MCF 10A (cell line): ENCODE data around the gene ZKSCAN2. TPM values are rescaled to one million over a fixed set of nuclear protein-coding genes. Genes with fewer than 3 reads are reported as not detected.

Source experiments
- BruUV-seq: library from RNA; stranded (reverse); fragments of 400-500 nt; replicated peaks from 2 replicates; lab custom pipeline; 2021; lab: Mats Ljungman, UMichigan
- CTCF ChIA-PET: fragments of 300-600 bp; sonication (Branson Sonifier 250); formaldehyde crosslinking; extraction: SDS; loops from one replicate; lab custom pipeline; 2021; ENCODE audit warnings: antibody characterized with exemption, inconsistent platforms; lab: Yijun Ruan, JAX
- POLR2A ChIA-PET: fragments of 300-600, 350-650 bp; sonication (Branson Sonifier 250); formaldehyde crosslinking; extraction: SDS; loops from one replicate; lab custom pipeline; 2020; ENCODE audit warnings: antibody characterized with exemption, inconsistent platforms; lab: Yijun Ruan, JAX
- DNase-seq: peaks from one replicate; pipeline ENCODE4 v3.0.0-alpha.2; 2018; ENCODE audit not compliant: unreplicated experiment
- H3K27ac Mint-ChIP-seq: one replicate; pipeline ENCODE4 v1.8.0; 2022; ENCODE audit warnings: mild to moderate bottlenecking, low read depth, mixed read lengths; ENCODE audit not compliant: unreplicated experiment
- H3K27me3 Mint-ChIP-seq: one replicate; pipeline ENCODE4 v1.8.0; 2022; ENCODE audit warnings: mixed read lengths; ENCODE audit not compliant: insufficient read depth, unreplicated experiment
- H3K36me3 Mint-ChIP-seq: one replicate; pipeline ENCODE4 v1.8.0; 2022; ENCODE audit warnings: mild to moderate bottlenecking, moderate library complexity, mixed read lengths; ENCODE audit not compliant: insufficient read depth, unreplicated experiment
- H3K4me1 Mint-ChIP-seq: one replicate; pipeline ENCODE4 v1.8.0; 2022; ENCODE audit warnings: mixed read lengths; ENCODE audit not compliant: insufficient read depth, unreplicated experiment
- H3K4me3 Mint-ChIP-seq: one replicate; pipeline ENCODE4 v1.8.0; 2022; ENCODE audit warnings: mild to moderate bottlenecking, moderate library complexity, mixed read lengths; ENCODE audit not compliant: unreplicated experiment
- H3K9me3 Mint-ChIP-seq: one replicate; pipeline ENCODE4 v1.8.0; 2022; ENCODE audit warnings: mixed read lengths; ENCODE audit not compliant: unreplicated experiment
- intact Hi-C: fragments of 100-400 bp; cut with micrococcal nuclease; formaldehyde crosslinking; loops from 2 replicates; pipeline ENCODE4 v1.14.1; 2022
- total RNA-seq: library from RNA; stranded (reverse); gene quantifications from 2 replicates; pipeline ENCODE4 v1.2.3, GENCODE V29; 2022
- TF ChIP-seq, protein P1 (sequence below): fragments of 200-600 bp; IDR thresholded peaks from one replicate; pipeline ENCODE4 v1.8.0; 2022; ENCODE audit warnings: antibody characterized with exemption, mild to moderate bottlenecking; ENCODE audit not compliant: unreplicated experiment

ZKSCAN2 gene
- total RNA-seq, 1 experiment from 2014 or later: 7.8 TPM

DNA sequence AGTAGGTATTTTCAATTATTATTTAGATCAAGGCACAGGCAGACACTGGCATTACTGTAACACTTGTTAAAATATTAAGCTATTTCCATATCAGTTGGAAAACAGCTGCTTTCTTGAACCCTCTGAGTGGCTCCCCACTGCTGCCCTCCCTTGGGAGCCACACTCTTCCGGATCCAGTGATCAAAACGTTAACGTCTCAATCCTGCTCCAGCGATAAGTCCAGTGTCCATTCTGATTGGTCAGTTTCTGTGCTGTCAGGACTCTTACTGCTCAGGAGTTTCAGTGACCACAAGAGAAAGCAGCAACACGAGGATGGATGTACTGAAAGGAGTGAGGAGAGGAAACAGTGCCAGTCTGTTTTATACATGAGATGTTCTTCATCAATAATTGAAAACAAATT, 13.8 kb upstream of the ZKSCAN2 start:
- ChIA-PET POLR2A (interaction anchor here (0.7 kb wide), 2 partner anchors 295 to 326 kb away, joined by 3 to 4 read pairs; no protein-coding TSS in a partner anchor), CTCF (no interaction called here)
- H3K27me3 Mint-ChIP-seq: no peaks in the 10 kb centered on the region
- no TSS peak for BruUV-seq
- no peak overlapping the region for H3K27ac Mint-ChIP-seq
- H3K36me3 Mint-ChIP-seq: peaks cover 17% of the 10 kb centered on the region
- no peaks in the 10 kb centered on the region for H3K9me3 Mint-ChIP-seq
- DNase-seq: no peak
- no peaks in the 10 kb centered on the region for H3K4me1 Mint-ChIP-seq
- TF ChIP-seq, protein P1, sequence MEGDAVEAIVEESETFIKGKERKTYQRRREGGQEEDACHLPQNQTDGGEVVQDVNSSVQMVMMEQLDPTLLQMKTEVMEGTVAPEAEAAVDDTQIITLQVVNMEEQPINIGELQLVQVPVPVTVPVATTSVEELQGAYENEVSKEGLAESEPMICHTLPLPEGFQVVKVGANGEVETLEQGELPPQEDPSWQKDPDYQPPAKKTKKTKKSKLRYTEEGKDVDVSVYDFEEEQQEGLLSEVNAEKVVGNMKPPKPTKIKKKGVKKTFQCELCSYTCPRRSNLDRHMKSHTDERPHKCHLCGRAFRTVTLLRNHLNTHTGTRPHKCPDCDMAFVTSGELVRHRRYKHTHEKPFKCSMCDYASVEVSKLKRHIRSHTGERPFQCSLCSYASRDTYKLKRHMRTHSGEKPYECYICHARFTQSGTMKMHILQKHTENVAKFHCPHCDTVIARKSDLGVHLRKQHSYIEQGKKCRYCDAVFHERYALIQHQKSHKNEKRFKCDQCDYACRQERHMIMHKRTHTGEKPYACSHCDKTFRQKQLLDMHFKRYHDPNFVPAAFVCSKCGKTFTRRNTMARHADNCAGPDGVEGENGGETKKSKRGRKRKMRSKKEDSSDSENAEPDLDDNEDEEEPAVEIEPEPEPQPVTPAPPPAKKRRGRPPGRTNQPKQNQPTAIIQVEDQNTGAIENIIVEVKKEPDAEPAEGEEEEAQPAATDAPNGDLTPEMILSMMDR: no peak
- intact Hi-C loops: no loop called here
- no peak overlapping the region for H3K4me3 Mint-ChIP-seq

DNA sequence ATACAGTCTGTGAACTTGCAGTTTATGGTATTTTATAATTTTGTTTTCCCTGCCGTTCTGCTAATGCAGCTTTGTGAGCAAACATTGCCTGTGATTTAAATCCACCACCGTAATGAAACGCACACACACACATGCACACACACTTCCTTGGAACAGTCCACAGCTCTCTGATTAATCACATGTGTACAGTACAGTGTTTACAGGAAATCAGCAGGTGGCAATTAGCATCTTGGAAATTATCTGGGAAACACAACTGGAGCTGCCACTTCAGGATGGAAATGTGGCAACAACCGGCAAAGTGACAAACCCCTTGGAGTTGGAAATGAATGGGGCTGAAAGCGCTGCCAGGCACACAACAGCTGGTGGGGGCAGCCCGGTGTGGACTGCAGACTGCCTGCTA, 12.9 kb upstream of the ZKSCAN2 start:
- no peak overlapping the region for H3K4me3 Mint-ChIP-seq
- CTCF ChIA-PET: interaction anchor here (0.6 kb wide), 1 partner anchor 564 kb away, joined by 3 read pairs; no protein-coding TSS in a partner anchor
- POLR2A ChIA-PET: interaction anchor here (0.7 kb wide), 1 partner anchor 1948 kb away, joined by 3 read pairs; no protein-coding TSS in a partner anchor
- H3K36me3 Mint-ChIP-seq: peaks cover 20% of the 10 kb centered on the region
- intact Hi-C loops: no loop called here
- no peaks in the 10 kb centered on the region for H3K4me1 Mint-ChIP-seq
- no peaks in the 10 kb centered on the region for H3K27me3 Mint-ChIP-seq
- DNase-seq: no peak
- TF ChIP-seq, protein P1: no peak
- H3K27ac Mint-ChIP-seq: no peak overlapping the region
- no TSS peak for BruUV-seq
- no peaks in the 10 kb centered on the region for H3K9me3 Mint-ChIP-seq

GRCh38 chr16:25269879-25270278, 12.2 kb upstream of the ZKSCAN2 start:
- Mint-ChIP-seq H3K27ac (no peak overlapping the region), H3K4me1 (no peaks in the 10 kb centered on the region), H3K9me3 (no peaks in the 10 kb centered on the region), H3K4me3 (no peak overlapping the region), H3K27me3 (no peaks in the 10 kb centered on the region), H3K36me3 (peaks cover 20% of the 10 kb centered on the region)
- TF ChIP-seq, protein P1: no peak
- DNase-seq: no peak
- CTCF ChIA-PET: interaction anchor here (0.6 to 1.1 kb wide), 2 partner anchors 11 to 565 kb away, joined by 3 to 7 read pairs; no protein-coding TSS in a partner anchor
- POLR2A ChIA-PET: interaction anchor here (0.7 kb wide), 1 partner anchor 1949 kb away, joined by 3 read pairs; no protein-coding TSS in a partner anchor
- BruUV-seq: no TSS peak
- intact Hi-C loops: no loop called here

DNA sequence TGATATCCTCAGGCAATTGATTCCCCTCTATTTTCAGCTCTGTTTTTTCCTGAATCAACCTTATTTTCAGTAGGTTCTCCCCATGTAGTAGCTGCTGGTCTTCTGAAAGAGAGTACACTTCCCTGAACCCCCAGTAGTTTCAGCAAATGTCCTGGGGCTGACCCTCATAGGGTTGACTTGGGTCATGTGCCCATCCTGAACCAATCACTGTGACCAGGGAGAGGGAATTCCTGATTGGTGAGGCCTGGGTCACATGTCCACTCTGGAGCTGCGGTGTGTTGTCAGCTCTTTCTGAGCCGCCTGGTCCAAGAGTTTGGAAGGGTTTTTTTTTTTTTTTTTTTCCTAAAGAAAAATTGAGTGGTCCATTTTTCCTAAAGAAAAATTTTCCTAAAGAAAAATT, 8.3 kb upstream of the ZKSCAN2 start:
- CTCF ChIA-PET: interaction anchor here (0.5 to 1.4 kb wide), 4 partner anchors 11 to 1763 kb away, joined by 3 to 9 read pairs (median 4); no protein-coding TSS in a partner anchor
- BruUV-seq: no TSS peak
- peaks cover 8% of the 10 kb centered on the region for H3K4me1 Mint-ChIP-seq
- POLR2A ChIA-PET: no interaction called here
- no peak for DNase-seq
- no peak overlapping the region for H3K27ac Mint-ChIP-seq
- TF ChIP-seq, protein P1: no peak
- H3K36me3 Mint-ChIP-seq: peaks cover 33% of the 10 kb centered on the region
- intact Hi-C loops: no loop called here
- no peaks in the 10 kb centered on the region for H3K9me3 Mint-ChIP-seq
- H3K27me3 Mint-ChIP-seq: no peaks in the 10 kb centered on the region
- no peak overlapping the region for H3K4me3 Mint-ChIP-seq
